8988T (cell line): ENCODE measurements around the gene XNDC1N.
"Not testable (repeated sequence)": the region's sequence is repeated elsewhere in the genome, so short reads cannot be mapped to it uniquely, and the experiment has no call there.

ENCODE experiments used
- DNase-seq: peaks from one replicate; pipeline ENCODE4 v3.0.0; 2011

Gene XNDC1N

DNA sequence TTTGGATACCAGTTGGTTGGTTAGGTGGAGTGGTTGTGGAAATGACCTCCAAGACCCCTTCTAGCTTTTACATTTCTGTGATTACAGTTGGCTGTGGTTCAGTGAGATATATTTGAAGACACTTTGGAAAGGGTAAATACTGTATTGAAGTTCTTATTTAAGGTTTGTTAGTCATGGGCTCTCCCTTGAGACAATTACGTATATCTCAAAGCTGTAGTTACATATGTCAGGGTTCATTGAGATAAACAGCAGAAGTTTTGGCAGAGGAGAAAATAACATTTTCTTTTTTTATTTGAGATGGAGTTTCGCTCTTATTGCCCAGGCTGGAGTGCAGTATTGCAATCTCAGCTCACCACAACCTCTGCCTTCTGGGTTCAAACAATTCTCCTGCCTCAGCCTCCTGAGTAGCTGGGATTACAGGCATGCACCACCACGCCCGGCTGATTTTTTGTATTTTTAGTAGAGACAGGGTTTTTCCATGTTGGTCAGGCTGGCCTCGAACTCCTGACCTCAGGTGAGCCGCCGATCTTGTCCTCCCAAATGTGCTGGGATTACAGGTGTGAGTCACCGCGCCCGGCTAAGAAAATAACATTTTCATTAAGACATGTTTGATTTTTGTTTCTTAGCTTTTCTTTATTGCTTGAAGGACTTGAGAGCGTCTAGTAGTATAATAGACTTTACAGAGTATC is 2.3 kb upstream of the XNDC1N start:
- DNase-seq: no peak

DNA sequence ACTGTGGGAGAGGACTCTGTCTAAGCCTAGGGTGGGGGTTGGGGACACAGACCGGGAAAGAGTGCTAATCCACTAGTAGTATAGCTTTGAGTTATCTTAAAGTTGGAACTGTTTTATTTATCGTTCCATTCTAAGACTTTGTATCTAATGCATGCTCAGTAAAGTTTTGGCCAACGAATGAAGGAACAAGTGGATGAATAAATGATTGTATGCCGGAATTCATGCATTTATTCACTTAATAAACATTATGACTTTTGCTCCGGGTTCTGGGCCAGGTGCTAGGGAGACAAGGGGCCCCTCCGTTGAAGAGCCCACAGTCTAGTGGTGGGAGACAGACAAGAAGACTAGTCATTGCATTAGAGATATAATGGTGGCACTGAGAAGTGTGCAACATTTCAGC is 1.1 kb upstream of the XNDC1N start:
- no peak for DNase-seq

DNA sequence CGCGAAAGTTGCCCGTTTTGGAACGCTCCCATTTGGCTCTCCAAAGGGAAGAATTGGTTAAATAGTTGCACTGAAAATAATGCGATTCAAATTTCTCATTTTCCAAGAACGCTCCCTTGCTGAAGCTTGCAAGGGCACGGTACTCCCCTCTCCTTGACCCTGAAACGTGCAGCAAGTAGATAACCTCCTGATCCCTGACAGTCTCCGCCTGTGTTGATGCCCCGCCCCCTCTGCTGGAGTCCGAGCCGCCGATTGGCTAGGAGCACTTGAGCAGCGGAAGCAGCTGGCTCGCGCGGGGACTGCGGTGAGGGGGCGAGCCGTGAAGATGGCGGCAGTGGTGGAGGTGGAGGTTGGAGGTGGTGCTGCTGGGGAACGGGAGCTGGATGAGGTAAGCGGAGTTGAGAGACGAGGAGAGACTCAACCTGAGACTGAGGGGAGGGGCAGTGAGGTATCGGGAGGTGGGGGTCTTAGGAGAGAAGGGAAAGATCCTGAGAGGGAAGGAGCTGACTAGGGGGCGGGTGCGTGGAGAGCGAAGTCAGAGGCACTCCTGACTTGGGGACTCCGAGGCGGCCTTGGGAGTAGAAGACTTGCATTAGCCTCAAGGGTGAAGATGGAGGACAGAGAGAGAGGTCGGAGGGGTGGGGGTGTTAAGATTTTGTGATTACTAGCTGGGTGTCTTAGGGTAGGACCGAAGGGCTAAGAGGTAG is 496 bp upstream of the XNDC1N start, which contains the start of gene RNF121:
Gene RNF121, plus strand, starts transcription at position 310 of the 707 bp plus-strand sequence. Its CDS starts 16 bp downstream, at position 326.
- DNase-seq: peak; percentile 91

- no peak for DNase-seq
These were observed 10.7 kb downstream of the XNDC1N start for GRCh38 chr11:71917646-71918140.

DNA sequence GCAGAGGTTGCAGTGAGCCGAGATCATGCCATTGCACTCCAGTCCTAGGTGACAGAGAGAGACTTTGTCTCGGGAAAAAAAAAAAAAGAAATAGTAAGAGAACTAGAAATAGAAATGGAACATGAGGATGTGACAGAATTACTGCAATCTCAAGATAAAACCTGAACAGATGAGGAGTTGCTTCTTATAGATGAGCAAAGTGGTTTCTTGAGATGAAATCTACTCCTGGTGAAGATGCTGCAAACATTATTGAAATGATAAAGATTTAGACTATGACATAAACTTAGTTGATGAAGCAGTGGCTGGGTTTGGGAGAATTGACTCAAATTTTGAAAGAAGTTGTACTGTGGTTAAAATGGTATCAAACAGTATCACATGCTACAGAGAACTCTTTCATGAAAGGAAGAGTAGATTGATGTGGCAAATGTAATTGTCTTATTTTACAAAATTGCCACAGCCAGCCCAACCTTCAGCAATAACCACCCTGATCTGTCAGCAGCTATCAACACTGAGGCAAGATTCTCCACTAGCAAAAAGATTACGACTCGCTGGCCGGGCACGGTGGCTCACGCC is 13.7 kb downstream of the XNDC1N start:
- no peak for DNase-seq

DNA sequence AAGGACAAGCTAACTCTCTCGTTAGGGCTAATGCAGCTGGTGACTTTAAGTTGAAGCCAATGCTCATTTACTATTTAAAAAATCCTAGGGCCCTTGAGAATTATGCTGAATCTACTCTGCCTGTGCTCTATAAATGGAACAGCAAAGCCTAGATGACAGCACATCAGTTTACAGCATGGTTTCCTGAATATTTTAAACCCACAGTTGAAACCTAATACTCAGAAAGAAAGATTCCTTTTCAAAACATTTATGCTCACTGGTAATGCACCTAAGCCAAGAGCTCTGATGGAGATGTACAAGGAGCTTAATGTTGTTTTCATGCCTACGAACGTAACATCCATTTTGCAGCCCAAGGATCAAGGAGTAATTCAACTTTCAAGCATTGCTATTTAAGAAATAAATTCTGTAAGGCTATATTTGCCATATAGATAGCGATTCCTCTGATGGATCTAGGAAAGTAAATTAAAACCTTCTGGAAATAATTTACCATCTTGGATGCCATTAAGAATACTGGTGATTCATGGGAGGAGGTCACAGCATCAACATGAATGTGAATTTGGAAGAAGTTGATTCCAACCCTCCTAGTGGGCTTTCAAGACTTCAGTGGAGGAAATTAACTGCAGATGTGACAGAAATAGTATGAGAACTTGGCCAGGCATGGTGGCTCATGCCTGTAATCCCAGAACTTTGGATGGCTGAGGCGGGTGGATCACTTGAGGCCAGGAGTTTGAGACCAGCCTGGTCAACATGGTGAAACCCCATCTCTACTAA is 14.5 kb downstream of the XNDC1N start:
- DNase-seq: no peak

- not testable (repeated sequence) for DNase-seq
These were observed 16.4 kb downstream of the XNDC1N start for GRCh38 chr11:71911986-71912340.

DNA sequence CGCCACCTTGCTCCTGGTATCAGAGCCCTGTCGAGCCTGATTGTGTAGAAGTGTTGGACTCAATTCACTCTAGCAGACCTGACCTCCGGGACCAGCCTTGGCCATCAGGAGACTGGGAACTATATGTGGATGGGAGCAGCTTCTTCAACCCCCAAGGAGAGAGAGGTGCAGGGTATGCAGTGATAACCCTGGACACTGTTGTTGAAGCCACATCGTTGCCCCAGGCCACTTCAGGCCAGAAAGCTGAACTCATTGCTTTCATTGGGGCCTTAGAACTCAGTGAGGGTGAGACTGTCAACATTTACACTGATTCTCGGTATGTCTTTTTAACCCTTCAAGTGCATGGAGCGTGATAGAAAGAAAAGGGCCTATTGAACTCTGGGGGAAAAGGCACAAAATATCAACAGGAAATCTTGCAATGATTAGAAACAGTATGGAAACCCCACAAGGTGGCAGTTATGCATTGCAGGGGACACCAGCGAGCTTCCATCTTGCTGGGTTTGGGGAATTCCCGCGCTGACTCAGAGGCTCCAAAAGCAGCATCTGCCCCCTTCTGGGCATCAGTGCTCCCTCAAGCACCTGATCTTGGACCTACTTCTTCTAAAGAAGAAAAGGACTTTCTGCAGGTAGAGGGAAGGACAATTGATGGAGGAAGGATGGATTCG is 16.9 kb downstream of the XNDC1N start:
- not testable (repeated sequence) for DNase-seq

DNA sequence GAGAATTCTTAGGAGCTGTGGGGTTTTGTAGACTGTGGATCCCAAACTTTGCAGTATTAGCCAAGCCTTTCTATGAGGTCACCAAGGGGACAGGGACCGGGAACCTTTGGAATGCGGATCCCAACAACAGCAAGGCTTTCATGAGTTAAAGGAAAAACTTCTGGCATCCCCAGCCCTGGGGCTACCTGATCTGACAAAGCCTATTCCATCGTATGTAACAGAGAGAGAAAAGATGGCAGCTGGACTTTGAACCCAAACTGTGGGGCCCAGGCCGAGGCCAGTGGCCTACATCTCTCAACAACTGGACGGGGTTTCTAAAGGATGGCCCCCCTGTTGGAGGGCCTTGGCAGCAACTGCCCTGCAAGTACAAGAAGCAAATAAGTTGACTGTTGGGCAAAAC is 17.6 kb downstream of the XNDC1N start:
- DNase-seq: not testable (repeated sequence)

- no peak for DNase-seq
These were observed 20.2 kb downstream of the XNDC1N start for GRCh38 chr11:71908218-71908617.

- DNase-seq: not testable (repeated sequence)
These were observed 27.3 kb downstream of the XNDC1N start for GRCh38 chr11:71901137-71901536.

DNA sequence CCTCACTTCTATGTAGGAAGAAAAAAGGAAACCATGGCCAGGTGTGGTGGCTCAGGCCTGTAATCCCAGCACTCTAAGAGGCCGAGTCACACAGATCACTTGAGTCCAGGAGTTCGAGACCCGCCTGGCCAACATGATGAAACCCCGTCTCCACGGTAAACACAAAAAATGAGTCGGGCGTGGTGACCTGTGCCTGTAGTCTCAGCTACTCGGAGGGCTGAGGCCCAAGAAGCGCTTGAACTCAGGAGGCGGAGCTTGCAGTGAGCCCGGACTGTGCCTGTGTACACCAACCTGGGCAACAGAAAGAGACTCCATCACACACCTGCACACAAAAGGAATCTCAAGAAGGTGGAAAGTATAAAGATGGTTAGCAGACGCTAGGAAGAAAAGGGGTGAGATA is 32.4 kb downstream of the XNDC1N start:
- no peak for DNase-seq

GRCh38 chr11:71889181-71889872 is 39.1 kb downstream of the XNDC1N start:
- DNase-seq: not testable (repeated sequence)

DNA sequence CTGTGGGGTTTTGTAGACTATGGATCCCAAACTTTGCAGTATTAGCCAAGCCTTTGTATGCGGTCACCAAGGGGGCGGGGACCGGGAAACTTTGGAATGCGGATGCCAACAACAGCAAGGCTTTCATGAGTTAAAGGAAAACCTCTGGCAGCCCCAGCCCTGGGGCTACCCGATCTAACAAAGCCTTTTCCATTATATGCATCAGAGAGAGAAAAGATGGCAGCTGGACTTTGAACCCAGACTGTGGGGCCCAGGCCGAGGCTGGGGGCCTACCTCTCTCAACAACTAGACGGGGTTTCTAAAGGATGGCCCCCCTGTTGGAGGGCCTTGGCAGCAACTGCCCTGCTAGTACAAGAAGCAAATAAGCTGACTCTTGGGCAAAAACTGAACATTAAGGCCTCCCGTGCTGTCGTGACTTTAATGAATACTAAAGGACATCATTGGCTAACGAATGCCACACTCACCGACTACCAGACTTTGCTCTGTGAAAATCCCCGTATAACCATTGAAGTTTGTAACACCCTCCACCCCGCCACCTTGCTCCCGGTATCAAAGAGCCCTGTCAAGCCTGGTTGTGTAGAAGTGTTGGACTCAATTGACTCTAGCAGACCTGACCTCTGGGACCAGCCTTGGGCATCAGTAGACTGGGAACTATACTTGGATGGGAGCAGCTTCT is 39.9 kb downstream of the XNDC1N start:
- not testable (repeated sequence) for DNase-seq

GRCh38 chr11:71885806-71886205 is 42.6 kb downstream of the XNDC1N start:
- not testable (repeated sequence) for DNase-seq
